ENCODE data around the gene RNF181.
"Not testable (repeated sequence)": the region's sequence is repeated elsewhere in the genome, so short reads cannot be mapped to it uniquely, and the experiment has no call there.

RNF181 gene

GRCh38 chr2:85606116-85606455 is 10.5 kb downstream of the RNF181 start:
- no peak for TF ChIP-seq CTCF (IDR thresholded peaks at IDR 0.05; ENCODE audit: extremely low read depth, insufficient read depth, missing control alignments)
- no peak for DNase-seq (ENCODE audit: low spot score)
- in situ Hi-C loops (cut with MboI; ENCODE audit: low pct_unique_long_range_greater_than_20kb, low sequenced_read_pairs, unreplicated experiment), result no loop called here

GRCh38 chr2:85607268-85608215 is 12.0 kb downstream of the RNF181 start:
- no peak for DNase-seq (ENCODE audit: low spot score)
- no peak for TF ChIP-seq CTCF (IDR thresholded peaks at IDR 0.05; ENCODE audit: extremely low read depth, insufficient read depth, missing control alignments)
- in situ Hi-C loops (cut with MboI; ENCODE audit: low pct_unique_long_range_greater_than_20kb, low sequenced_read_pairs, unreplicated experiment), result no loop called here

- DNase-seq (ENCODE audit: low spot score), result no peak
- TF ChIP-seq CTCF (IDR thresholded peaks at IDR 0.05; ENCODE audit: extremely low read depth, insufficient read depth, missing control alignments), result no peak
- in situ Hi-C loops (cut with MboI; ENCODE audit: low pct_unique_long_range_greater_than_20kb, low sequenced_read_pairs, unreplicated experiment), result no loop called here
Measured at GRCh38 chr2:85611217-85611704, 15.7 kb downstream of the RNF181 start.

GRCh38 chr2:85611705-85612587 is 16.4 kb downstream of the RNF181 start, which contains the start of gene C2orf68:
Gene C2orf68 (minus strand): TSS chr2:85612066. CDS start chr2:85611984, 82 bp downstream.
- in situ Hi-C loops (cut with MboI; ENCODE audit: low pct_unique_long_range_greater_than_20kb, low sequenced_read_pairs, unreplicated experiment), result no loop called here
- TF ChIP-seq CTCF (IDR thresholded peaks at IDR 0.05; ENCODE audit: extremely low read depth, insufficient read depth, missing control alignments), result no peak
- DNase-seq (ENCODE audit: low spot score), result peak; percentile 97

- in situ Hi-C loops (cut with MboI; ENCODE audit: low pct_unique_long_range_greater_than_20kb, low sequenced_read_pairs, unreplicated experiment), result no loop called here
- no peak for DNase-seq (ENCODE audit: low spot score)
- no peak for TF ChIP-seq CTCF (IDR thresholded peaks at IDR 0.05; ENCODE audit: extremely low read depth, insufficient read depth, missing control alignments)
Measured at GRCh38 chr2:85613717-85614515, 18.4 kb downstream of the RNF181 start.

GRCh38 chr2:85614757-85615156 is 19.2 kb downstream of the RNF181 start:
- in situ Hi-C loops (cut with MboI; ENCODE audit: low pct_unique_long_range_greater_than_20kb, low sequenced_read_pairs, unreplicated experiment), result not testable (repeated sequence)

More at GRCh38 chr2:85614757-85615156, 19.2 kb downstream of the RNF181 start:
- not testable (repeated sequence) for DNase-seq (ENCODE audit: low spot score)

All from GM13977 (cell line).